Measurements from ENCODE around the gene GUCA2A. TPM values are rescaled to one million over a fixed set of nuclear protein-coding genes. Genes with fewer than 3 reads are reported as not detected.

The GUCA2A gene
- total RNA-seq, 4 donors from 2014 or later: 3.2 to 2,017 (median 1,376) TPM

- H3K27ac ChIP-seq: peak overlapping the region in 3 of 4 donors; percentile 53 to 63 (median 57)
- no peaks in the 10 kb centered on the region for H3K9me3 ChIP-seq
- H3K4me3 ChIP-seq: no peak overlapping the region
- intact Hi-C loops (cut with DNase I; ENCODE audit: low total_unique reads) (no loop called here), in situ Hi-C loops (cut with MboI; ENCODE audit: low pct_ligation_motif_present in 1 of 4, low pct_unique_long_range_greater_than_20kb in 1 of 4, low sequenced_read_pairs in 3 of 4) (no loop called here)
- no peaks in the 10 kb centered on the region for H3K36me3 ChIP-seq
- TF ChIP-seq POLR2A (IDR thresholded peaks at IDR 0.05) (no peak), EP300 (IDR thresholded peaks at IDR 0.05; ENCODE audit: low read depth) (no peak), POLR2AphosphoS5 (IDR thresholded peaks at IDR 0.05) (peak in 1 of 3 donors; percentile 57)
- H3K27me3 ChIP-seq: no peaks in the 10 kb centered on the region
- peaks cover 0 to 16% (median 4%) of the 10 kb centered on the region in 4 donors for H3K4me1 ChIP-seq
- 44% methylated on average over 3 of the region's 3 CpGs; no CpG with 5 or more reads in 1 of the 2 donors for WGBS, 2 donors (ENCODE audit: low coverage in 1 of 2)
- DNase-seq: peak; percentile 68
These were observed 12.4 kb downstream of the GUCA2A start for GRCh38 chr1:42152119-42152518.

GRCh38 chr1:42150651-42151050 lies 13.9 kb downstream of the GUCA2A start:
- no peak for TF ChIP-seq CTCF (IDR thresholded peaks at IDR 0.05)
- no peak for TF ChIP-seq POLR2AphosphoS5 (IDR thresholded peaks at IDR 0.05)
- no peak for TF ChIP-seq POLR2A (IDR thresholded peaks at IDR 0.05)
- TF ChIP-seq EP300 (IDR thresholded peaks at IDR 0.05; ENCODE audit: low read depth): no peak
- in situ Hi-C loops (cut with MboI; ENCODE audit: low pct_ligation_motif_present in 1 of 4, low pct_unique_long_range_greater_than_20kb in 1 of 4, low sequenced_read_pairs in 3 of 4): no loop called here
- no peak overlapping the region for H3K27ac ChIP-seq
- DNase-seq: no peak
- intact Hi-C loops (cut with DNase I; ENCODE audit: low total_unique reads): no loop called here
- 88% methylated on average over 5 of the region's 5 CpGs; no CpG with 5 or more reads in 1 of the 2 donors for WGBS, 2 donors (ENCODE audit: low coverage in 1 of 2)
- H3K36me3 ChIP-seq: no peaks in the 10 kb centered on the region
- H3K4me1 ChIP-seq: peaks cover 0 to 16% (median 4%) of the 10 kb centered on the region in 4 donors
- no peak overlapping the region for H3K4me3 ChIP-seq
- H3K27me3 ChIP-seq: peaks cover 9% of the 10 kb centered on the region
- H3K9me3 ChIP-seq: no peaks in the 10 kb centered on the region

GRCh38 chr1:42148166-42148565 lies 16.4 kb downstream of the GUCA2A start:
- Histone ChIP-seq H3K27me3 (peaks cover 14% of the 10 kb centered on the region), H3K4me3 (no peak overlapping the region), H3K27ac (no peak overlapping the region), H3K9me3 (no peaks in the 10 kb centered on the region), H3K4me1 (peaks cover 0 to 12% (median under 1%) of the 10 kb centered on the region in 4 donors), H3K36me3 (no peaks in the 10 kb centered on the region)
- in situ Hi-C loops (cut with MboI; ENCODE audit: low pct_ligation_motif_present in 1 of 4, low pct_unique_long_range_greater_than_20kb in 1 of 4, low sequenced_read_pairs in 3 of 4): loop anchor here in 1 of 4 donors (25.0 kb wide), 2 partner anchors 586 to 589 kb away; partner anchors contain the start of gene CLDN19
- 72 to 100% methylated on average over 1 of the region's 1 CpG for WGBS, 2 donors (ENCODE audit: low coverage in 1 of 2)
- intact Hi-C loops (cut with DNase I; ENCODE audit: low total_unique reads): no loop called here
- no peak for TF ChIP-seq POLR2A (IDR thresholded peaks at IDR 0.05)
- no peak for DNase-seq

GRCh38 chr1:42146626-42147320 lies 17.8 kb downstream of the GUCA2A start:
- no peak overlapping the region for H3K27ac ChIP-seq
- in situ Hi-C loops (cut with MboI; ENCODE audit: low pct_ligation_motif_present in 1 of 4, low pct_unique_long_range_greater_than_20kb in 1 of 4, low sequenced_read_pairs in 3 of 4): loop anchor here in 1 of 4 donors (25.0 kb wide), 2 partner anchors 584 to 591 kb away; partner anchors contain the start of gene CLDN19
- 16% methylated on average over 19 of the region's 19 CpGs; no CpG with 5 or more reads in 1 of the 2 donors for WGBS, 2 donors (ENCODE audit: low coverage in 1 of 2)

More at GRCh38 chr1:42146626-42147320, 17.8 kb downstream of the GUCA2A start:
- Histone ChIP-seq H3K36me3 (no peaks in the 10 kb centered on the region), H3K27me3 (peaks cover 24% of the 10 kb centered on the region), H3K4me1 (no peaks in the 10 kb centered on the region), H3K4me3 (no peak overlapping the region), H3K9me3 (no peaks in the 10 kb centered on the region)
- TF ChIP-seq CTCF (IDR thresholded peaks at IDR 0.05) (peak; percentile 68 to 99 (median 79)), POLR2AphosphoS5 (IDR thresholded peaks at IDR 0.05) (peak in 2 of 3 donors; percentile 34 to 64), EP300 (IDR thresholded peaks at IDR 0.05; ENCODE audit: low read depth) (peak; percentile 32), POLR2A (IDR thresholded peaks at IDR 0.05) (no peak)
- intact Hi-C loops (cut with DNase I; ENCODE audit: low total_unique reads): no loop called here
- DNase-seq: peak; percentile 91

Measured in transverse colon (tissue), 4 donors.